ENCODE measurements around the gene PELI2. TPM values are rescaled to one million over a fixed set of nuclear protein-coding genes. Genes with fewer than 3 reads are reported as not detected.

Gene PELI2
- total and polyA plus RNA-seq, 2 experiments from 2014 or later = 4.3 to 16.1 TPM

- H3K9me3 ChIP-seq (ENCODE audit: low read depth) = no peaks in the 10 kb centered on the region
- H3K27me3 ChIP-seq = no peaks in the 10 kb centered on the region
- peak overlapping the region; percentile 64 for H3K4me3 ChIP-seq
- H3K9me2 ChIP-seq (replicated peaks; ENCODE audit: insufficient read depth) = no peaks in the 10 kb centered on the region
- peak overlapping the region; percentile 85 for H3K27ac ChIP-seq
- peak overlapping the region; percentile 88 for H3K4me2 ChIP-seq
- no peaks in the 10 kb centered on the region for H3K36me3 ChIP-seq (replicated peaks; ENCODE audit: insufficient read depth, low read depth)
- DNase-seq (ENCODE audit: low spot score) = peak; percentile 44
- H4K20me1 ChIP-seq (ENCODE audit: insufficient read depth, poor library complexity, severe bottlenecking) = peaks cover 16% of the 10 kb centered on the region
- peak overlapping the region; percentile 58 for H2AFZ ChIP-seq
- peaks cover 6% of the 10 kb centered on the region for H3K4me1 ChIP-seq (ENCODE audit: insufficient read depth)
- TF ChIP-seq EZH2 (IDR thresholded peaks at IDR 0.05; ENCODE audit: borderline replicate concordance) (no peak), EZH2phosphoT487 (IDR thresholded peaks at IDR 0.05; ENCODE audit: low read depth, severe bottlenecking, unreplicated experiment) (no peak), CTCF (IDR thresholded peaks at IDR 0.05; ENCODE audit: poor library complexity) (no peak)
- H3K79me2 ChIP-seq = peaks cover 41% of the 10 kb centered on the region
- WGBS (ENCODE audit: low lambda C conversion rate, missing lambda C conversion rate) = 2% methylated on average over 16 of the region's 87 CpGs
These were observed 485 bp downstream of the PELI2 start for GRCh38 chr14:56118611-56119181.

GRCh38 chr14:56119201-56119981 lies 1.2 kb downstream of the PELI2 start:
- H3K4me3 ChIP-seq = peak overlapping the region; percentile 64
- no peaks in the 10 kb centered on the region for H3K27me3 ChIP-seq
- H3K79me2 ChIP-seq = peaks cover 47% of the 10 kb centered on the region
- H2AFZ ChIP-seq = peak overlapping the region; percentile 58
- peaks cover 23% of the 10 kb centered on the region for H4K20me1 ChIP-seq (ENCODE audit: insufficient read depth, poor library complexity, severe bottlenecking)
- no peak for TF ChIP-seq CTCF (IDR thresholded peaks at IDR 0.05; ENCODE audit: poor library complexity)
- no peak for TF ChIP-seq EZH2 (IDR thresholded peaks at IDR 0.05; ENCODE audit: borderline replicate concordance)
- TF ChIP-seq EZH2phosphoT487 (IDR thresholded peaks at IDR 0.05; ENCODE audit: low read depth, severe bottlenecking, unreplicated experiment) = no peak
- peak overlapping the region; percentile 88 for H3K4me2 ChIP-seq
- peaks cover 11% of the 10 kb centered on the region for H3K4me1 ChIP-seq (ENCODE audit: insufficient read depth)
- H3K27ac ChIP-seq = peak overlapping the region; percentile 85
- H3K36me3 ChIP-seq (replicated peaks; ENCODE audit: insufficient read depth, low read depth) = no peaks in the 10 kb centered on the region
- no peaks in the 10 kb centered on the region for H3K9me2 ChIP-seq (replicated peaks; ENCODE audit: insufficient read depth)
- peak; percentile 61 for DNase-seq (ENCODE audit: low spot score)
- WGBS (ENCODE audit: low lambda C conversion rate, missing lambda C conversion rate) = under 1% methylated on average over 53 of the region's 53 CpGs
- H3K9me3 ChIP-seq (ENCODE audit: low read depth) = no peaks in the 10 kb centered on the region

- H3K27ac ChIP-seq = peak overlapping the region; percentile 85
- TF ChIP-seq EZH2 (IDR thresholded peaks at IDR 0.05; ENCODE audit: borderline replicate concordance) = no peak
- no peak for TF ChIP-seq CTCF (IDR thresholded peaks at IDR 0.05; ENCODE audit: poor library complexity)
- no peak for TF ChIP-seq EZH2phosphoT487 (IDR thresholded peaks at IDR 0.05; ENCODE audit: low read depth, severe bottlenecking, unreplicated experiment)
- WGBS (ENCODE audit: low lambda C conversion rate, missing lambda C conversion rate) = 10% methylated on average over 13 of the region's 13 CpGs
- H3K36me3 ChIP-seq (replicated peaks; ENCODE audit: insufficient read depth, low read depth) = no peaks in the 10 kb centered on the region
- H3K4me3 ChIP-seq = peak overlapping the region; percentile 64
- DNase-seq (ENCODE audit: low spot score) = peak; percentile 29
- H3K27me3 ChIP-seq = no peaks in the 10 kb centered on the region
- no peaks in the 10 kb centered on the region for H3K9me3 ChIP-seq (ENCODE audit: low read depth)
- no peak overlapping the region for H2AFZ ChIP-seq
- H4K20me1 ChIP-seq (ENCODE audit: insufficient read depth, poor library complexity, severe bottlenecking) = peaks cover 27% of the 10 kb centered on the region
- peaks cover 55% of the 10 kb centered on the region for H3K79me2 ChIP-seq
- H3K4me2 ChIP-seq = peak overlapping the region; percentile 88
- H3K4me1 ChIP-seq (ENCODE audit: insufficient read depth) = peaks cover 14% of the 10 kb centered on the region
- no peaks in the 10 kb centered on the region for H3K9me2 ChIP-seq (replicated peaks; ENCODE audit: insufficient read depth)
These were observed 2.0 kb downstream of the PELI2 start for GRCh38 chr14:56120091-56120691.

All from hepatocyte (in vitro differentiated cells).